ENCODE measurements around the gene SUN5. TPM values are rescaled to one million over a fixed set of nuclear protein-coding genes. Genes with fewer than 3 reads are reported as not detected.

SUN5 gene
- total RNA-seq, 1 experiment from 2014 or later: not detected

- no TSS peak for BruUV-seq (replicated peaks)
- DNase-seq (ENCODE audit: low read depth, low spot score) (no peak), ATAC-seq (no peak)
- intact Hi-C loops (cut with micrococcal nuclease; ENCODE audit: unreplicated experiment) (no loop called here), in situ Hi-C loops (cut with HindIII; ENCODE audit: low pct_unique_long_range_greater_than_20kb, low sequenced_read_pairs) (no loop called here)
- Histone ChIP-seq H3K27me3 (ENCODE audit: control insufficient read depth, insufficient read depth, low read length) (no peaks in the 10 kb centered on the region; the same call in 1 of the 2 replicates), H3K4me1 (ENCODE audit: control insufficient read depth, insufficient read depth, low read length) (no peaks in the 10 kb centered on the region), H3K9me3 (ENCODE audit: control insufficient read depth, insufficient read depth, low read depth, low read length) (no peaks in the 10 kb centered on the region), H3K27ac (ENCODE audit: low read length) (no peak overlapping the region), H3K36me3 (ENCODE audit: control insufficient read depth, insufficient read depth, low read length) (no peaks in the 10 kb centered on the region), H3K4me3 (ENCODE audit: low read depth in 2 of 2, low read length in 2 of 2) (no peak overlapping the region)
- POLR2A ChIA-PET: no interaction called here
- no peak for TF ChIP-seq POLR2AphosphoS5 (IDR thresholded peaks at IDR 0.05; ENCODE audit: low read depth, low read length)
- TF ChIP-seq SIN3A (IDR thresholded peaks at IDR 0.05; ENCODE audit: borderline replicate concordance, insufficient read depth, low read depth, low read length): no peak
- TF ChIP-seq TCF7L2 (IDR thresholded peaks at IDR 0.05; ENCODE audit: low read depth, low read length): no peak
- no peak for TF ChIP-seq REST (IDR thresholded peaks at IDR 0.05; ENCODE audit: insufficient read depth in 1 of 2, low read depth in 2 of 2, low read length in 1 of 2)
- no peak for TF ChIP-seq CTCF (IDR thresholded peaks at IDR 0.05)
- CTCF ChIA-PET: no interaction called here
Measured at GRCh38 chr20:32965581-32966373, 38.5 kb downstream of the SUN5 start.

GRCh38 chr20:32965115-32965514 is 39.1 kb downstream of the SUN5 start:
- no peak for TF ChIP-seq SIN3A (IDR thresholded peaks at IDR 0.05; ENCODE audit: borderline replicate concordance, insufficient read depth, low read depth, low read length)
- no peak for TF ChIP-seq POLR2AphosphoS5 (IDR thresholded peaks at IDR 0.05; ENCODE audit: low read depth, low read length)
- TF ChIP-seq TCF7L2 (IDR thresholded peaks at IDR 0.05; ENCODE audit: low read depth, low read length): no peak
- TF ChIP-seq REST (IDR thresholded peaks at IDR 0.05; ENCODE audit: insufficient read depth in 1 of 2, low read depth in 2 of 2, low read length in 1 of 2): no peak
- no peak for TF ChIP-seq CTCF (IDR thresholded peaks at IDR 0.05)
- intact Hi-C loops (cut with micrococcal nuclease; ENCODE audit: unreplicated experiment) (no loop called here), in situ Hi-C loops (cut with HindIII; ENCODE audit: low pct_unique_long_range_greater_than_20kb, low sequenced_read_pairs) (no loop called here)
- POLR2A ChIA-PET: no interaction called here
- H3K27me3 ChIP-seq (ENCODE audit: control insufficient read depth, insufficient read depth, low read length): no peaks in the 10 kb centered on the region; the same call in 1 of the 2 replicates
- H3K9me3 ChIP-seq (ENCODE audit: control insufficient read depth, insufficient read depth, low read depth, low read length): no peaks in the 10 kb centered on the region
- H3K36me3 ChIP-seq (ENCODE audit: control insufficient read depth, insufficient read depth, low read length): no peaks in the 10 kb centered on the region
- no peak overlapping the region for H3K27ac ChIP-seq (ENCODE audit: low read length)
- H3K4me3 ChIP-seq (ENCODE audit: low read depth in 2 of 2, low read length in 2 of 2): no peak overlapping the region
- no peaks in the 10 kb centered on the region for H3K4me1 ChIP-seq (ENCODE audit: control insufficient read depth, insufficient read depth, low read length)
- BruUV-seq (replicated peaks): no TSS peak
- DNase-seq (ENCODE audit: low read depth, low spot score): no peak
- CTCF ChIA-PET: no interaction called here
- no peak for ATAC-seq

Data from Panc1 (cell line).